Measurements from ENCODE around the gene OR1N1. TPM values are rescaled to one million over a fixed set of nuclear protein-coding genes. Genes with fewer than 3 reads are reported as not detected.
"Not testable (repeated sequence)": the region's sequence is repeated elsewhere in the genome, so short reads cannot be mapped to it uniquely, and the experiment has no call there.

Gene OR1N1
- total RNA-seq, 2 donors from 2014 or later: not detected

DNA sequence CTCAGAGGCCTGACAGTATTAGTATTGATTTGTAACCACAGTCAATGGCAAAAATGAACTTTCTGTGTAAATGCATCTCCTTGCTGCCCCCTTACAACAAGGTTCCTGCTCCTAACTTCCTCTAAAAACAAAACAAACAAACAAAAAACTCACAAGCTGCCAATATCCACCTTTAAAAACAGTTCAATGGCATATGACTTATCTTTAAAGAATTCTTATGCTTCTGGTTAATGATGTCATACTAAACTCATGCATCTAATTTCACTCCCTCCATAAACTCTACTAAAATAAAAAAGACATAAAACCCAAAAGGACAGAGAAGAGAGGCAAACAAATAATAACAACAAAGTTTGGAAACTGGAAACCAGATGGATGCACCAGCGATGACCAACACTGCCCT, 9.0 kb upstream of the OR1N1 start:
- Histone ChIP-seq H3K9me3 (no peaks in the 10 kb centered on the region), H3K4me1 (no peaks in the 10 kb centered on the region), H3K27me3 (no peaks in the 10 kb centered on the region), H3K36me3 (replicated peaks in 1 of 2; ENCODE audit: insufficient read depth in 1 of 2, low read depth in 2 of 2) (no peaks in the 10 kb centered on the region), H3K27ac (no peak overlapping the region), H3K4me3 (no peak overlapping the region)
- WGBS, 2 donors: 82 to 90% methylated on average over 1 of the region's 1 CpG
- ATAC-seq (no peak), DNase-seq (no peak)
- intact Hi-C loops (cut with DNase I): no loop called here
- TF ChIP-seq POLR2A (IDR thresholded peaks at IDR 0.05): no peak
- TF ChIP-seq, protein P1, sequence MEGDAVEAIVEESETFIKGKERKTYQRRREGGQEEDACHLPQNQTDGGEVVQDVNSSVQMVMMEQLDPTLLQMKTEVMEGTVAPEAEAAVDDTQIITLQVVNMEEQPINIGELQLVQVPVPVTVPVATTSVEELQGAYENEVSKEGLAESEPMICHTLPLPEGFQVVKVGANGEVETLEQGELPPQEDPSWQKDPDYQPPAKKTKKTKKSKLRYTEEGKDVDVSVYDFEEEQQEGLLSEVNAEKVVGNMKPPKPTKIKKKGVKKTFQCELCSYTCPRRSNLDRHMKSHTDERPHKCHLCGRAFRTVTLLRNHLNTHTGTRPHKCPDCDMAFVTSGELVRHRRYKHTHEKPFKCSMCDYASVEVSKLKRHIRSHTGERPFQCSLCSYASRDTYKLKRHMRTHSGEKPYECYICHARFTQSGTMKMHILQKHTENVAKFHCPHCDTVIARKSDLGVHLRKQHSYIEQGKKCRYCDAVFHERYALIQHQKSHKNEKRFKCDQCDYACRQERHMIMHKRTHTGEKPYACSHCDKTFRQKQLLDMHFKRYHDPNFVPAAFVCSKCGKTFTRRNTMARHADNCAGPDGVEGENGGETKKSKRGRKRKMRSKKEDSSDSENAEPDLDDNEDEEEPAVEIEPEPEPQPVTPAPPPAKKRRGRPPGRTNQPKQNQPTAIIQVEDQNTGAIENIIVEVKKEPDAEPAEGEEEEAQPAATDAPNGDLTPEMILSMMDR (IDR thresholded peaks at IDR 0.05): no peak

DNA sequence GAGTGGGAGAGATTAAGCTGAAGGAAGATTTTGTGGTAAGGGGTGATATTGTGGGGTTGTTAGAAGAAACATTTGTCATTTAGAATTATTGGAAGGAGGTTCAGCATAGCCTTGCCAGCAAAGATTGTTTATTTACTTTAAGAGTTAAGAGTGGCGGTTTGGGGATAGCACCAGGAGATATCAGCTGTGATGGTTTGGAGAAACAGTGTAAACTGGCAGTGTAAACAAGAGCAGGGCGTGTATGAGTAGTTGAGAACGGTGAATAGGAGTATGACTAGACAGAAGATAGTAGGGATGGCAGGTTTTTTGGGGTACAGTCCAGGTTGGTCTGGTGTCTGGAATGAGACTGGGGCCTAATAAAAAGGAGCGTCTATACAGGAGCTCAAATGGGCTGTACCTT, 4.1 kb upstream of the OR1N1 start:
- ATAC-seq; H3K4me3 ChIP-seq; intact Hi-C loops (cut with DNase I); DNase-seq; H3K4me1 ChIP-seq; H3K27me3 ChIP-seq; H3K27ac ChIP-seq; H3K9me3 ChIP-seq; H3K36me3 ChIP-seq (replicated peaks in 1 of 2; ENCODE audit: insufficient read depth in 1 of 2, low read depth in 2 of 2): not testable (repeated sequence)
- 49 to 50% methylated on average over 4 of the region's 4 CpGs for WGBS, 2 donors

DNA sequence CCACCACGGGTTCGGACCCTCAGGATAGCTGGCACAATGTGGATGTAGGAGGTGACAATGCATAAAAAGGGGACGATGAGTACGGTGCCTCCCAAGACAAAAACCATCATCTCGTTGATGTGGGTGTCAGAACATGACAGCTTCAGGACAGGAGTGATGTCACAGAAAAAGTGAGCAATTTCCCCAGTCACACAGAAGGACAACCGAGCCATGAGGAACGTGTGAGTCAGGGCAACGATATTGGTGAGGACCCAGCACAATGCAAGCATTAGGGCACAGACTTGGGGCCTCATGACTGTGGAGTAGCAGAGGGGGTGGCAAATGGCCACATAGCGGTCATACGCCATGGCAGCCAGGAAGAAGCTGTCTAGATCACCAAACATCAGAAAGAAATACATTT, 491 bp downstream of the OR1N1 start:
- Histone ChIP-seq H3K36me3 (replicated peaks in 1 of 2; ENCODE audit: insufficient read depth in 1 of 2, low read depth in 2 of 2) (no peaks in the 10 kb centered on the region), H3K4me3 (no peak overlapping the region), H3K4me1 (no peaks in the 10 kb centered on the region), H3K27me3 (no peaks in the 10 kb centered on the region), H3K27ac (no peak overlapping the region), H3K9me3 (no peaks in the 10 kb centered on the region)
- WGBS, 2 donors: 70 to 78% methylated on average over 10 of the region's 10 CpGs
- TF ChIP-seq, protein P1 (IDR thresholded peaks at IDR 0.05): no peak
- TF ChIP-seq POLR2A (IDR thresholded peaks at IDR 0.05): no peak
- no peak for DNase-seq
- intact Hi-C loops (cut with DNase I): no loop called here
- no peak for ATAC-seq

DNA sequence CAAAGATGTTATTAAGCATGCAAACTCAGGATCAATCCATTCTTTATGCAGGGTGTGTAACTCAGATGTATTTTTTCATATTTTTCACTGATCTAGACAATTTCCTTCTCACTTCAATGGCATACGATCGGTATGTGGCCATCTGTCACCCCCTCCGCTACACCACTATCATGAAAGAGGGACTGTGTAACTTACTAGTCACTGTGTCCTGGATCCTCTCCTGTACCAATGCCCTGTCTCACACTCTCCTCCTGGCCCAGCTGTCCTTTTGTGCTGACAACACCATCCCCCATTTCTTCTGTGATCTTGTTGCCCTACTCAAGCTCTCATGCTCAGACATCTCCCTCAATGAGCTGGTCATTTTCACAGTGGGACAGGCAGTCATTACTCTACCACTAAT, 7.7 kb downstream of the OR1N1 start:
- intact Hi-C loops (cut with DNase I): no loop called here
- DNase-seq (no peak), ATAC-seq (no peak)
- Histone ChIP-seq H3K9me3 (no peaks in the 10 kb centered on the region), H3K27me3 (peaks cover 0 to 3% of the 10 kb centered on the region in 2 donors), H3K4me1 (no peaks in the 10 kb centered on the region), H3K4me3 (no peak overlapping the region), H3K27ac (no peak overlapping the region), H3K36me3 (replicated peaks in 1 of 2; ENCODE audit: insufficient read depth in 1 of 2, low read depth in 2 of 2) (no peaks in the 10 kb centered on the region)
- 72% methylated on average over 3 of the region's 3 CpGs for WGBS, 2 donors
- TF ChIP-seq, protein P1 (IDR thresholded peaks at IDR 0.05): no peak
- no peak for TF ChIP-seq POLR2A (IDR thresholded peaks at IDR 0.05)

DNA sequence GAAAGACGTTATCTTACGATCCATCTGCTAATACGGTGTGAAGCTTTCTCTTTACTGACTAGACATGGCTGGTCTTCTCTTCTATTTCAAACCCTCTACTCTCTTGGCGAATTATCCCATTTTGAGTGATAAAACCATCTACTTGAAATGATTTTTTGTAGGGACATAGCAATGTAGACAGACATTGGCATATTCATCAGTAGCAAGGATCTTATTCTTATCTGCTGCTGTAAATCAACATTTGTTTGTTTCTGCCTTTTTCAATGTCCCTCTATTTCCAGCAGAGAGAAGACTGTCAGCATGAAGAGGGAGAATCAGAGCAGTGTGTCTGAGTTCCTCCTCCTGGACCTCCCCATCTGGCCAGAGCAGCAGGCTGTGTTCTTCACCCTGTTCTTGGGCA, 8.3 kb downstream of the OR1N1 start, which contains the start of gene OR1J4:
OR1J4 (plus strand) TSS at position 301 of the 400 bp plus-strand sequence; CDS start at position 301, 0 bp downstream.
- DNase-seq: no peak
- intact Hi-C loops (cut with DNase I): no loop called here
- TF ChIP-seq, protein P1 (IDR thresholded peaks at IDR 0.05): no peak
- no peak for TF ChIP-seq POLR2A (IDR thresholded peaks at IDR 0.05)
- H3K4me3 ChIP-seq: no peak within 1 kb of the TSS
- no peaks in the 10 kb centered on the region for H3K9me3 ChIP-seq
- WGBS, 2 donors: 66 to 73% methylated on average over 4 of the region's 4 CpGs
- peaks cover 0 to 3% of the 10 kb centered on the region in 2 donors for H3K27me3 ChIP-seq
- H3K36me3 ChIP-seq (replicated peaks in 1 of 2; ENCODE audit: insufficient read depth in 1 of 2, low read depth in 2 of 2): no peaks in the 10 kb centered on the region
- ATAC-seq: no peak
- H3K27ac ChIP-seq: no peak within 1 kb of the TSS
- H3K4me1 ChIP-seq: no peaks in the 10 kb centered on the region
